T-helper 22 cell (primary cell): ENCODE measurements around the gene APBA1.

Source experiments
- DNase-seq: peaks from one replicate; pipeline ENCODE4 v3.0.0-alpha.2; 2020; ENCODE audit warnings: low read depth

APBA1 gene

DNA sequence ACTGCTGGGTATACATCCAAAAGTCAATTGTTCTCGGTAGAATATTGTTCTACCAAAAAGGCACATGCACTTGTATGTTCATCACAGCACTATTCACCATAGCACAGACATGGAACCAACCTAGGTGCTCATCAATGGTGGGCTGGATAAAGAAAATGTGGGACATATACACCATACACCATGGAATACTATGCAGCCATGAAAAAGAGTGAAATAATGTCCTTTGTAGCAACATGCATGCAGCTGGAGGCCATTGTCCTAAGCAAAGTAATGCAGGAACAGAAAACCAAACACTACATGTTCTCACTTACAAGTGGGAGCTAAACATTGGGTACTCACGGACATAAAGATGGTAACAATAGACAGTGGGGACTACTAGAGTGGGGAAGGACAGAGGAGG is 145.5 kb downstream of the APBA1 start:
- DNase-seq, result no peak

DNA sequence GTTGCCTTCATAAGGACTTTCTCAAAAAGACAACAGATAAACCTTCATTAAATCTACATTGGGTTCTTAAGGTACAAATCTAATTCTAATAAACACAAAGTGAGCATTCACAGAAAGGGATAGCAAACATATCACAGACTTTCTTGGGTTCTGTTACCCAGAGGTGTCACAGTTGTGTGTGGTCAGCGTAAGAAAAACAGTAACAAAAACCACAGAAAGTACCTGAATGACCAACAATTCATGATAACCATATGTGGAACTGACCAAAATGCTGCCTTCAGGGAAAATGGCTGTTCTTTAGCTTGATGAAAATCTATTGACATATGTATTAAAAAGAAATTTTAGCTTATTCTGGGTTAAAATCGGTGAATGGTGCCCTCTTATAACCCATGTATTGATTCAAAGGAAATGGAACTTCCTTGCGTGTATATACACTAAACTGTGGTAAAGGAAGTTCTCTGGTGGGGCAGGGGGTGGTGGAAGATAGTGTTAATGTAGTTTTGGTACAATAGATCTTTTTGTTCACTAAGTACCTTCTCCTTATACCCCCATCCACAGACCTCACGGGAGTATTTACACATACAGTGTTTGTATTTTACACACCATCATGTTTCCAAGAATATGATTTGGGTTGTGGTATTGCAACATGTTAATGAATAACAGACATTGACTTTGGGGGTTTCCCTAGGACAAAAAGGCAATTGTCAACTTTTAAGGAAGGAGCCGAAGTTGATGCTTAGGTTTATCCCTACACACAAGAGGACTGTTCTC is 152.5 kb downstream of the APBA1 start:
- DNase-seq, result no peak

DNA sequence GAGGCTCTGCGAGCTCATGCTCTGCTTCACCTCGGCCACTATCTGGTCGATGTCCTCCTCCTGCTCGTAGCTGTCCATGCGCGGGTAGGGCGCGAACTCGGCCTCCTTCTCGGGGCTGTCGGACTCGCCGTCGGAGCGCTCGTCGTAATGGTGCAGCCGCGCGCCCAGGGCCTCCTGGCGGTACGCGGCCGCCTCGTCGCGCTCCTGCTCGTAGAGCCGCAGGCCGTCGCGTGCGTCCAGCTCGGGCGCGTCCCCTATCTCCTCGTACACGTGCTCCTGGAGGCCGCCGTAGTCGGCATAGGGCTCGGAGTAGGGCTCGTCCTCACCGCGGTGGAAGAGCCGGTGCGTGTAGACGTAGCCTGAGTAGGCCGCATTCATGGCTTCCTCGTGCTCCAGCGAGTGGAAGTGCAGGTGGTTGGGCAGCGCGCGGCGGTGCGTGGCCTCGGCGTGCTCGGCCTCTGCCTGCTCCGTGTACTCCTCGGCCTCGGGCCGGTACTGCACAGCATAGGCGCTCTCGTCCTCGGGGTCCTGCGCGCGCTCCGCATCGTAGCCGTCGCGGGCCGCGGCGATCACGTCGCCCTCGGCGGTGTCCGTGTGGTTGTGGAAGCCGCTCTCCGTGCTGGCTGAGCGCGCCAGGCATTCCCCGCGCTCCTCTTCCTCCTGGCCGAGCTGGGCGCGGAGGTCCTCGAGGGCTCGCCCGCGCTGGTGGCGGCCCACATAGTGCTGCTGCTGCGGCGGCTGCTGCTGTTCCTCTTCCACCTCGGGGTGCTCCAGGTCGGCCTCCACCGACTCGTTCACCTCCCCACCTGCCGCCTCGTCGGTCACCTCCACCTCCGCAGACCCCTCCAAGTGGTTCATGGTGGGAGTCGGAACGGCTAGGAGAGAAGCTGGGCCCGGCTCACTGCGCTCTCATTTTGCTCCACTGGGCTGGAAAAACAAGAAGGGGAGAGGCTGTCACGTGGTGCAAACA is 155.5 kb downstream of the APBA1 start:
- no peak for DNase-seq

DNA sequence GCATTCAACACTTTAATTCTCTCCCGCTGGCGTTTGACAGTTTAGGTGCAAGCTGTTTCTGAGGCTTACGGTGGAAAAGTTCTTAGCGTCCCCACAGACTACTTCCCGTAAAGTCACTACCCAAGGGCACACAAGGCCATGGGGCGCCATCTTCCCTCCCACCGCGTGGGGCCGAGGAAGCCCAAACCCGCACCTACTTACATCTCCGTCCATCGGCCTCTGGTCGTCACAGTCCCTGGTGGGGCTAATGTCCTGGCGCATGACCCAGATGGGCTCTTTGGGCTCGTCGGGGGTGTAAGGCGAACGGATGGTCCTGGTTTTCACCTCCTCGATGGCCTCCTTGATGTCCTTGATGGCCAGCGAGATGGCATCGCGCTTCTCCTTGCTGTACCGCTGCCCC is 156.4 kb downstream of the APBA1 start:
- no peak for DNase-seq

DNA sequence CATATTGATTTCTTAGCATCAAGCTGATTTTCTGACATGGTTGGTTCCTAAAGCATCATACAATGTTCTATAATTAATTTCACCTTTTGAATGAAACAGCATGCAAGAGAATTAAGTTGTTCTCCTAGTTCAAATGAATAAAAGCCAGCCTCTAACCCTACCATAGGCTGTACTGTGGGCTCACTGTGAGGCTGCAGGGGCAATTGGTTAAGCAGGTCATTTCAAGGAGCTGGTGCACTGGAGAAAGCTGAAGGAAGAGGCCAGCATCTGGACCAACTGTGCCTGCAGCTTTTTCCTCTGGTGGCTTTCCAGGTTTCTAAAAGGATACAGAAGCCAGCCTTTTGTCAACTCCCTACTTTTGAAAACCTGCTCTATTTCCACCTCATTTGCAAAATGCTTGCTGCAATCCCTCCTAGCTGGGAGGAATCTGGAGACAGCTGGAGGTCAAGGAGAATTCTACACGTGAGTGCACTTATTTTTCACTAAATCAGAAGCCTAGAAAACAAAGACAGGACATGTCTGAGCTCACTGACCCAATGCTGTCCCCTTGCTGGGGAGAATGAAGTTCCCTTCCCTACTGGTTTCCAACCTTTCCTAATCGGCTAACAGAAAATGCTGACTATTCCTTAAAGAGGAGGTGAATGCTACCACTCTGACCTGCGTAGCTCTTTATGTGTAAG is 158.9 kb downstream of the APBA1 start:
- DNase-seq, result no peak

DNA sequence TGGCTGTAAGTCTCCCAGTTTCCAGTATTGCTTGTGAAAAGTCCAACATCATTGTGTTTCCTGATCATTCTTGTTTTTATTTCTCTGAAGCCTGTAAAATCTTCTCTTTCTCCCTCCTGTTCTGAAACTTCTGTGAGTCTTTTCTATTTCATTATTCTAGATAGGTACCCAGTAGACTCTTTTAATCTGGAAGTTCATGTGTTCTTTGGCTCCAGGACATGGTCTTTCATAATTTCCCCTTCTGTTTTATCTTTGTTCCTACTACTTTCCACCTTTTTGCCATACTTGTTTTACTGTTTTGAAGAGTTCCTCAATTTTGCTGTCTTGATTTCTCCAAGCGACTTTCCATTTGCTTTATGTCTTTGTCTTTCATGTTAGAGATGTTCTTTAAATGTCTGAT is 168.1 kb downstream of the APBA1 start:
- DNase-seq, result no peak

DNA sequence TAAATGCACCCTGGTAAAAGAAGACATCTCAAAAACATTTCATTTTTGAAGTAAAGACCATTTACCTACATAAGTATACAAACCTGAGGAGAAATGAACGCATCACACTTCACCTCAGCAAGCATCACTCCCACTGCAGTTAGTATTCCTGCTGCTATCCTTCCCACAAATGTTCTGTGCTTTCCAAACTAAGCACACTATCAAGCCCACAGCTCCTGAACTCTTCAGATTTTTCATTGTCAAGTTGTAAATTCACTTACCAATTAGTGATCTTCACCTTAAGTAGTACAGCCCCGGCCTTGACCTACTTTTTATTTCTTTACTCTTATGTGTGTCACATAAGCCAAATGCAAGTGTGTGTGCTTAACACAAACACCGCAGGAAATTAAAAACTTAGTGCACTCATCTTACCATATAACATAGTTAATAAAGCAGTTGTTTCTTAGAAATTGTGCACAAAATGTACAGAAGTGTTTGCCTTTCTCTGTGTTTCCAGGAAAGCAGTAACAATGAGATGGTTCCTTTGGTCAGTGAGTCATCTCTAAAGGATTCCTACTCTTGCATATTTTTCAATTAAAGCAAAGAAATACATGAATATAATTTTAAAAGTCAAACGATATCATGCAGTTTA is 169.4 kb downstream of the APBA1 start:
- DNase-seq, result no peak

DNA sequence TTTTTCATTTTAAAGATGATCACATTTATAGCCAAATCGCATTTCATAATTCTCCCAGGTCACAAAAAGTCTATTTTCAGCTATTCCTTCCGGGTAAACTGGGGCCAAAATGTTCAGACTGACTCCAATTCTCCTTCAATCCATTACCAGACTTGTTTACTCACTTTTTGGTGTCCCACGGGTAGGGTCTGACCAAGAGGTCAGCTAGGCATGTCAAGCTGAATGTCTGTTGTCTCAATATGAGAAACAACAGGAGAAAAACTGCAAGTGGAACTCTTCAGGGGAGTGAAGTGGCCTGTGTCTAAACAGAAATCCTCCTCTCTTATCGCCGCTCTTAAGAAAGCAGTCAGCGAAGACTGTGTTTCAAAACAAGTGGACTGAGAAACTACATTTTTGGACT is 171.3 kb downstream of the APBA1 start:
- no peak for DNase-seq

DNA sequence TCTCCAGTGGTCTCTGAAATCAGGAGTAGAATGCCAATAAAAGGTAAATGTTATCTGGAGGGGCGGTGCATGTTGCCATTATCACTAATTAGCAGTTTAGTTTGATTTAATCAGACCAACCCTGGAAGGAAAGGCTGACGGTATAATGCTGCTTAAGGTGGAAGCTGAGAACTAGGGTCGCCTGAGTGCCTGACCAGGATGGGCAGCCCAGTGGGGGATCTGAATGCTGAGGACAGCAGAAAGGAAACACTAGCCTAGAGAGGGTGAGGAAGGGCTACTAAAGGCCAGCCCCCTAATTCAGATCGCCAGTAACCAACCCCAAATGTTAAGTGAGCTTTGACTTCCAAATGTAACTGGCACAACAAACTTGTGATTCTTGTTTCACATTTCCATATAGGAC is 172.2 kb downstream of the APBA1 start:
- DNase-seq, result no peak

DNA sequence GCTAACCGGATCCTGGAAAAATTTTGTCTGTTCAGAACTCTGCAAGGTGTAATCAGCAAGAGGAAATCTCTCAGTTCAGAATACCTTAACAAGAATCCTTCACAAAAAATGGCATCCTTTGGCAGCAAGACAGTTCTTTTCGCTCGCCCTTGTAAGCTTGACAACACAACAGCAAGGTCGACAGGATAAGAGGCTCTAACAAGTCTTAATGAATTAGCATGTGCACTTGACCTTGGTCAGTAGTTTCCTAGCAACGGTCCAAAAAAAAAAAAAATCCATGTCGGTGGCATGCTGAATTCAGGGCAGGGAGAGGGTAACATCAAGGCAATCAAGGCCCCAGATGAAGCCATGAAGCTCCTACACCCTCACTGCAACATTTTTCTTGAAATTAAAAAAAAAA is 172.8 kb downstream of the APBA1 start:
- DNase-seq, result no peak

DNA sequence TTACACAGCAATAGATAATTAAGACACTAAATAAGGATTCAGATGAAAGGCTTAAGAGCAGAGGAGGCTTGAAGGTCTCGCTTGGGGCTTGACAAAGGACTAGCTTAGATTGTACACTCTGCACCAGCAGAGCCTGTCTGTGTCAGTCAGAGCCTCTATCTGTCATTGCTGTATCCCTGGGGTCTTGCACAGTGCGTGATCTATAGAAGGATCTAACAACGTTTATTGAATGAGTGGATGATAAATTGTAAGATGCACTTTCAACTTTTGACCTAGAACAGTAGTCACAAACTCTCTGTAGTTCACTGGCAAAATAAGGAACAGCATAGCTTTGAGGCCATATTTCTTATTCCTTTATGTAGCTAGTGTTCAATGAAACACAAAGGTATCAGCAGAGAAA is 173.7 kb downstream of the APBA1 start:
- DNase-seq, result no peak

DNA sequence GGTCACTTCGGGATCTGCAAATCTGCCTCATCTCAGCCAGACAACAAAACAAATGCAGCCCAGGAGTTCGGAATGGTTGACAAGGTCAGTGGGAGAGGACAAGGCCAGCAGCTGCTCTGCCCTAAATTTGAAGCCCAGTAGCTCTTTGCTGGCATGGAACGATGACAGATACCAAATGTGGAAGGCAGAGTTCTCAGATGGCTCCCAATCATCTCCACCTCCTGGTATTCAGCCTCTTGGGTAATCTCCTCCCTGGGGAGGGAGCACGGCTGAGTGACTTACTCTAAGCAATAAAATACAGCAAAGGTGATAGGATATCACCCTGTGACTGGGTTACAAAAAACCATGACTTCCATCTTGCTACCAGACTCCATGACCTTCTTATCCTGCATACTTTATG is 174.4 kb downstream of the APBA1 start:
- no peak for DNase-seq

DNA sequence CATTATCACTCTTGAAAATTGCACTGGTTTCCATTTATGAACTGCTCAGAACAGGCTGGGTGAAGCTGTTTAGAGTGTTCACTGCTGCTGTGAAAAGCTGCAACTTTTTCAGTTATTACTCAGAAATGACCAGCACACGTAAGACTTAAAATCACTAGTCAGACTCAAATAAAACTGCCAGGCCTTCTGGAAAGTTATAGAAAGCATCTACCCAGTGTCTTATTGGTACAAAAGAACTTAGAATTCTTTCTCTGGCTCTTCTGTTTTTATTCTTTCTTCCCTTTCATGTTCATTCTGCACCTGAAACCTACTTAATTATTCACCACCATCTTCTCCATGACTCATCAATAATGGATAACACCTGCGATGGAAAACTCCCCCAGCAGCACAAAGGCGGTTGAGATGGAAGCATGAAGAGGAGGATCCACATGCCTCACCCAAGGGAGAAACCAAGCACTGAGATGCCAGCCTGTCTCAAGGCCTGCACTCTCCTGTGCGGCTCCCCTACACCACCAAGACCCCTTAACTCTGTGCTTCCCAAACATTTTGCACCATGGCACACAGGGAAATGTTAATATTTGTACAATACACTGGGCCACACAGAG is 175.2 kb downstream of the APBA1 start:
- DNase-seq, result no peak

DNA sequence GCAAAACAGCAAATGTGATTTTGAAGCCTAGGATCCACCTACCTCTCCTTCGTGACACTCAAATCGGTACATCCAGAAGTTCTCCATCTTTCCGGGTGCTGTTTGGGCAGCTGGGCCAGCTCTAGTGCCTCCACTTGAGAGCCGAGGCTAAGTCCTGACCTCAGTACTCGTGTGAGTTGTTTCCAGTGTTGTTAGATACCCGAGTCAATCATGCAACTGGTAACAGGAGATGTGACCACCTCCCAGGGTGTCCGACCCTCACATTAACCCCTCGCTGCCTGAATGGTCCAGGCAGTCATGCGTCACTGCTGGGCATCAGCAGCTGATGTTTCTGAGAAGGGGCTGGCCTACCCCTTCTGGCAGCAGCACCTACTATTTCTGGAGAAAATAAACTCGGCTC is 176.9 kb downstream of the APBA1 start:
- DNase-seq, result no peak

DNA sequence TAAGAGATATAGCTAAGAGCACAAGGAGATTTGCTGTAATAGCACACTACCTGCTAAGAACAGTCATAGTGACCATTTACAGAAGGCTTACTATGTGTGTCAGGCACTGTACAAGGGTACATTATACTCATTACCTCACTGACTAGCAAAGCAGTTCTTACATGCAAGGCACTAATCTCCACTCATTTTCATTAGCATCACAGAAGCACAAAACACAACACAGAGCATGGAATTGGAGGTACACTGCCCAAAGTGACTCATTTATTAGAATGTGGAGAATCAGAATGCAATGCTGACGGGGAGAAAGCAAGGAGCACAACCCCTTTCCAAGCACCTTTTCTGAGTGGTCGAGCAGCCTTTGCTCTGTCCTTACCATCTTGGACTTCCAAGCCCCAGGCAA is 177.4 kb downstream of the APBA1 start:
- no peak for DNase-seq

DNA sequence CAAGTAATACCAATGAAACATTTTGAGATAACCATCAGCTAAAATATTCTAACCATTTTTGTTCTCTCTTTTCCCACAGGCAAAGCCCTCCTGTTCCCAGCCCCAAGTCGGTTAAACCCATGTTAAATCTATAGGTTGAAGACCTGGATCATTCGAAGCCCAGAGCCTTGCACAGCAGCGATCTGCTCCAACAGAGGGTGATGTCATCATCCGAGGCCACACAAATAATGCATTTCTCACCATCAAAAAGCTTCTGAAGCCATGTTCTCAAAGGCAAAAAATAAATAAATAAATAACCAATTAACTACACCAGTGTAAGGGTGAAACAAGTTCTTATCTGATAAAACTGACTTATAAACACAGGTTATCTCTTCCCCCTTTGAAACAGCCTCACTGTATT is 178.0 kb downstream of the APBA1 start:
- no peak for DNase-seq

DNA sequence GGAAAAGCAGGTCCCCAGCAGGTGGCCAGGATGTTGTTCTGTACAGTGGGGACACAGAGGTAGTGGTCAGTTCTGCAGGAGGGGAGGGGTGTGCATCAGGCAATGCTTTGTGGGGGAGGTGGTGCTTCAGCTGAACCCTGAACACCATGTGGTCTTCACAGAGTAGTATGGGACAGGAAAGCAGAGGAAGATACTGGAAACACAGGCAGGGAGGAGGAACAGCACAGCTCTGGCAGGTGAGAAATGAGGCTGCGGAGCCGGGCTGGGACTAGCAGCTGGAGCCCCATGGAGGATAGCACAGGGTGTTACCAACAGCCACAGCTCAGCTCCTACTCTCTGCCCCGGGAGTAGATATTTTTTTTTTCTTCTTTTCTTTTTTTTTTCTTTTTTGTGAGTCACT is 185.7 kb downstream of the APBA1 start:
- DNase-seq, result no peak

DNA sequence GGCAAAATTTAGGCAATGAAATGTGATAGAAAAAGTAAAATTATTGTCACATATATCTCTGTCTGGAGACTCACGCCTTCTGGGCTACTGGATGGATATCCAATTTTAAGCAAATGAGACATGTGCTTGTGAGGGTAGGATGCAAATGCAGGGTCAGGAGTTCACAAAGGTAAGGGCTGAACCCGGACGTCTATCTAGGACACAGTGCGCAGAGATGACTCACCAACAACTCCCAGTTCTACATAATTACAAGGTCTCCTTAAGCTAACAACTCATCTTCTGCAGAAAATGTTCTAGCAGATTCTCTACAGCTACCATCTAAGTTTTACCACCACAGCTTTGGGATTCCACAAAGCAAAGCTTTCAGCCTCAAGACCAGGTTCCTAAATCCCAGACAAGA is 186.7 kb downstream of the APBA1 start:
- no peak for DNase-seq

DNA sequence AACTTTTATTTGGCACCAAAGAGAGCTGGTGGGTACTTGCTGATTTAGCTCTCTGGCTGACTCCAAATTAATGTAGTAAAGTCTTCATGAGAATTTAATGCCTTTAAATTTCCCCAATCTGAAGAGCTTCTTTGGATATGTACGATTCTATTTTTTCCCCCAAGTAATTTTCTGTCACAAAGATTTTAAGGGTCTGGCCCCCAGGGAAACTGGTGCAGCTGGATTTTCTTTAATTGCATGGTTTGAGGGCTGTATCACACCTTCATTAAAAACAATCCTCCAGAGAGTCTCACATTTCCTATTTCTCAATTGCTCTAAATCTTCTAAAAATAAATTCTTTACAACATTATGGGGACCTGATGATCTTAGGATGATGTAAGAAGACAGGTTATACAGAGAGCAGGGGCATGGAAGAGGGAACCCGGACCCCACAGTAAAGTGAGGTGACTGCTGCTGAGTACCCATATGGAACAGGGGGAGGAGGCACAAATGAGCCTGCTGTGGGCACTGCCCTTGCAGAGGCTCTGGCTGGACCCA is 188.2 kb downstream of the APBA1 start:
- no peak for DNase-seq

DNA sequence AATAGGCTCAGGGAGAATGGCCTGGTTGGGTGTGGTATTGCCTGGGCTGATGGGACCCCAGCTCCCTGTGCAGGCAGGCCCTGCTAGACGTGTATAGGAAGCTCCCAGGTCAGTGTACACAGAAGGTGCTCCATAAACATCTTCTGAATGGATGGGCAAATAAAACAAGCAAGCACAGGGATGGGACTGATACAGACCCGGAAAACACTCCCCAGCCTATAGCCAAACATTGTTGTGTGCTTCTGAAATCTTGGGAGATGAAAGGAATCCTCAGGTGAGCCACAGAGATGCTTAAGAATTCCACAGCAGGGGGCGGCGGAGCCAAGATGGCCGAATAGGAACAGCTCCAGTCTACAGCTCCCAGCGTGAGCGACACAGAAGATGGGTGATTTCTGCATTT is 195.4 kb downstream of the APBA1 start:
- DNase-seq, result no peak

DNA sequence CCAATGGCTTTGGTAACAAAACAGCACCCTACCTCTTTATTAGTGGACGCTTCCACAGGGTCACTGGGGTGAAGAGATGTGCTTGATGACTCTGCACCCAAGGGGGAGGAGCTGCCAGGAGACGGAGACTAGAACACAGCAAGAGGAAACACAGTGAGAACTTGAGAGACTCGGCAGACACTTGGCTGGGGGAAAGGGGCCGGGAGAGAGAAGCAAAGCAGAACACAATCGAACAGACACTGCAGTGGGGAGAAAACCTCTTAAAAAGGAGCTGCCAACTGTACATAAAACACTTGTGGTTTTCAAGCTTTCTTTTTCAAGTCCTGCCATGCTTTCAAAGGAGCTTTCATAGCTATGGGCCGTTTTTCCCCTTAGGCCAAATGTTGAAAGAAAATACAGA is 196.2 kb downstream of the APBA1 start:
- DNase-seq, result no peak

DNA sequence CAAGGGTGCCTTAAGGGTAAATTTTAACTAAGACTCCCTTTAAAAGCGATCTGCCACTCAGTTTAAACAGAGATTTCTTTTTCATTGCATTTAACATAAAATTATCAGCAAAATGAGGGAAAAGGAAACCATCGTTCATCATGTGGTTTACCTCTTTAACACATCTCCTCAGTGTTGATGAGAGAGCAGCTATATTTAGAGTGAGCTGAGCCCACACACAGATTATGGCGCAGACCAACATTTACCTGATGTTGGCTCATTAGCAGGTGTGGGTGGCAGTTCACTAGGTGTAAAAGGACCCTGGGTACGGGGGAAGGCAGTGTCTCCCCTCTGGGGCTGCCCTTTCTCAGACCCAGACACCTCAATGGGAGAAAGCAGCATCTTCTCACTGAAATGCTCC is 197.3 kb downstream of the APBA1 start:
- DNase-seq, result no peak
